Nephron progenitor cell (in vitro differentiated cells): Measurements from ENCODE around the gene KCNAB1.

Source experiments
- DNase-seq: peaks from one replicate; pipeline ENCODE4 v3.0.0; 2021
- H3K27ac Mint-ChIP-seq: 2 replicates; pipeline ENCODE4 v1.8.0; 2021; ENCODE audit warnings: mild to moderate bottlenecking, moderate library complexity, mixed read lengths
- H3K27me3 Mint-ChIP-seq: 2 replicates; pipeline ENCODE4 v1.8.0; 2021; ENCODE audit warnings: mild to moderate bottlenecking, low read depth, mixed read lengths; ENCODE audit not compliant: poor library complexity
- H3K36me3 Mint-ChIP-seq: 2 replicates; pipeline ENCODE4 v1.8.0; 2021; ENCODE audit warnings: low read depth, mixed read lengths
- H3K4me1 Mint-ChIP-seq: 2 replicates; pipeline ENCODE4 v1.8.0; 2021; ENCODE audit warnings: mixed read lengths
- H3K4me3 Mint-ChIP-seq: 2 replicates; pipeline ENCODE4 v1.8.0; 2021; ENCODE audit warnings: mild to moderate bottlenecking, moderate library complexity, mixed read lengths
- H3K9me3 Mint-ChIP-seq: 2 replicates; pipeline ENCODE4 v1.8.0; 2021; ENCODE audit warnings: mild to moderate bottlenecking, moderate library complexity, mixed read lengths
- CTCF ChIP-seq: fragments of 200-600 bp; sonication (generic); IDR thresholded peaks from 2 replicates; pipeline ENCODE4 v1.5.0; 2021; ENCODE audit warnings: antibody characterized with exemption

KCNAB1 gene

GRCh38 chr3:156491192-156491591, 370.8 kb downstream of the KCNAB1 start:
- no peaks in the 10 kb centered on the region for H3K27me3 Mint-ChIP-seq
- no peak overlapping the region for H3K4me3 Mint-ChIP-seq
- H3K4me1 Mint-ChIP-seq = no peaks in the 10 kb centered on the region
- no peak for DNase-seq
- TF ChIP-seq CTCF = no peak
- peaks cover 1% of the 10 kb centered on the region for H3K36me3 Mint-ChIP-seq
- H3K27ac Mint-ChIP-seq = no peak overlapping the region
- H3K9me3 Mint-ChIP-seq = peaks cover 10% of the 10 kb centered on the region

DNA sequence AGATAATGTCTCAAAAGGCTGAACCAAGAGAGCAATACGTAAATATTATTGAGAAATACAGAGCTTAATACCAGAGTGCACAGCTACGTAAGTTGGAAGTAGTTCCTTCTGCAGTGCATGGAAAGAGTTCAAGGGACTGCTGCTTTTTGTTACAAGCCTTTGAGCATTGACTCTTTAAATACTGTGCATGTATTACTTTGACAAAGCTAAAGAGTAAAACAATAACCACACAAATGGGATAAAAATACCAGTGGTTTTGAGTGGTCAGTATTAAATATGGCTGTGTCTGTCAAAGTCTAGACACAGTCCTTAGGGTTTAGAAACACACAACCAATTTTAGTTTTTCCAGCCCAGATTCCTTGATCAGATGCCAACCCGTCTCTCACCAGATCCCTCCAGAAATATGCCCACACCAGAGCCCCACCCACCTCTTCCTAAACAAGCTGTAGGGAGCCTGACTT, 372.5 kb downstream of the KCNAB1 start:
- no peak for DNase-seq
- Mint-ChIP-seq H3K27ac (no peak overlapping the region), H3K4me1 (no peaks in the 10 kb centered on the region), H3K4me3 (no peak overlapping the region), H3K27me3 (no peaks in the 10 kb centered on the region), H3K9me3 (peaks cover 19% of the 10 kb centered on the region), H3K36me3 (peaks cover 4% of the 10 kb centered on the region)
- TF ChIP-seq CTCF = no peak

GRCh38 chr3:156493887-156494286, 373.5 kb downstream of the KCNAB1 start:
- Mint-ChIP-seq H3K9me3 (peaks cover 27% of the 10 kb centered on the region), H3K27me3 (no peaks in the 10 kb centered on the region), H3K36me3 (peaks cover 4% of the 10 kb centered on the region), H3K4me1 (no peaks in the 10 kb centered on the region), H3K27ac (no peak overlapping the region), H3K4me3 (no peak overlapping the region)
- DNase-seq = no peak
- no peak for TF ChIP-seq CTCF

GRCh38 chr3:156495816-156496215, 375.4 kb downstream of the KCNAB1 start:
- H3K4me3 Mint-ChIP-seq = no peak overlapping the region
- no peaks in the 10 kb centered on the region for H3K27me3 Mint-ChIP-seq
- H3K9me3 Mint-ChIP-seq = peaks cover 27% of the 10 kb centered on the region
- H3K36me3 Mint-ChIP-seq = peaks cover 4% of the 10 kb centered on the region
- TF ChIP-seq CTCF = no peak
- no peak overlapping the region for H3K27ac Mint-ChIP-seq
- no peak for DNase-seq
- no peaks in the 10 kb centered on the region for H3K4me1 Mint-ChIP-seq

- Mint-ChIP-seq H3K36me3 (peaks cover 4% of the 10 kb centered on the region), H3K9me3 (peaks cover 27% of the 10 kb centered on the region), H3K4me3 (no peak overlapping the region), H3K27me3 (peaks cover under 1% of the 10 kb centered on the region), H3K4me1 (no peaks in the 10 kb centered on the region), H3K27ac (no peak overlapping the region)
- DNase-seq = no peak
- TF ChIP-seq CTCF = no peak
Measured at GRCh38 chr3:156497326-156497725, 376.9 kb downstream of the KCNAB1 start.

DNA sequence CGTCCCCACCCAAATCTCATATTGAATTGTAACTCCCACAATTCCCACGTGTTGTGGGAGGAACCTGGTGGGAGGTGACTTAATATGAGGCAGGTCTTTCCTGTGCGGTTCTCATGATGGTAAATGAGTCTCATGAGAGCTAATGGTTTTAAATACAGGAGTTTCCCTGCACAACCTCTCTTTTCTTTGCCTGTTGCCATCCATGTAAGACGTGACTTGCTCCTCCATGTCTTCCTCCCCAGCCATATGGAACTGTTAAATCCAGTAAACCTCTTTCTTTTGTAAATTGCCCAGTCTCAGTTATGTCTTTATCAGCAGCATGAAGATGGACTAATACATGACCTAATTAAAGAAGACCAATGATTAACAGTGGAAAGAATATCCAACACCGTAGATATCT, 377.9 kb downstream of the KCNAB1 start:
- no peak for TF ChIP-seq CTCF
- H3K36me3 Mint-ChIP-seq = peaks cover 4% of the 10 kb centered on the region
- DNase-seq = no peak
- H3K27ac Mint-ChIP-seq = no peak overlapping the region
- no peaks in the 10 kb centered on the region for H3K4me1 Mint-ChIP-seq
- H3K4me3 Mint-ChIP-seq = no peak overlapping the region
- peaks cover 7% of the 10 kb centered on the region for H3K27me3 Mint-ChIP-seq
- H3K9me3 Mint-ChIP-seq = peaks cover 27% of the 10 kb centered on the region
